SK-N-DZ (cell line): Measurements from ENCODE around the gene ACLY. TPM values are rescaled to one million over a fixed set of nuclear protein-coding genes. Genes with fewer than 3 reads are reported as not detected.
A peak's percentile ranks its signal among the peaks of the same experiment; 100 is the strongest.

Experiments
- DNase-seq: peaks from one replicate; pipeline ENCODE4 v3.0.0-alpha.2; 2015; ENCODE audit warnings: low spot score
- polyA plus RNA-seq, 2 experiments: library from polyadenylated mRNA; depleted of rRNA; stranded (reverse); fragments of >200 nt; gene quantifications; 2 replicates each; pipeline ENCODE4 v1.2.3, GENCODE V29; 2014

Gene ACLY
- polyA plus RNA-seq (2014; cell fraction: cytosol; rRNA removed), result 200 and 214 TPM in 2 replicates
- 125 and 184 TPM in 2 replicates for polyA plus RNA-seq (2014; cell fraction: nucleus; rRNA removed)

- DNase-seq, result peak; percentile 99
These were observed at the start of gene ACLY for GRCh38 chr17:41918314-41919164. TSS of gene ACLY (minus strand) at chr17:41918951. CDS start at chr17:41913873, 5,078 bp downstream.

GRCh38 chr17:41967921-41968578 lies 49.3 kb upstream of the ACLY start:
- DNase-seq, result no peak

DNA sequence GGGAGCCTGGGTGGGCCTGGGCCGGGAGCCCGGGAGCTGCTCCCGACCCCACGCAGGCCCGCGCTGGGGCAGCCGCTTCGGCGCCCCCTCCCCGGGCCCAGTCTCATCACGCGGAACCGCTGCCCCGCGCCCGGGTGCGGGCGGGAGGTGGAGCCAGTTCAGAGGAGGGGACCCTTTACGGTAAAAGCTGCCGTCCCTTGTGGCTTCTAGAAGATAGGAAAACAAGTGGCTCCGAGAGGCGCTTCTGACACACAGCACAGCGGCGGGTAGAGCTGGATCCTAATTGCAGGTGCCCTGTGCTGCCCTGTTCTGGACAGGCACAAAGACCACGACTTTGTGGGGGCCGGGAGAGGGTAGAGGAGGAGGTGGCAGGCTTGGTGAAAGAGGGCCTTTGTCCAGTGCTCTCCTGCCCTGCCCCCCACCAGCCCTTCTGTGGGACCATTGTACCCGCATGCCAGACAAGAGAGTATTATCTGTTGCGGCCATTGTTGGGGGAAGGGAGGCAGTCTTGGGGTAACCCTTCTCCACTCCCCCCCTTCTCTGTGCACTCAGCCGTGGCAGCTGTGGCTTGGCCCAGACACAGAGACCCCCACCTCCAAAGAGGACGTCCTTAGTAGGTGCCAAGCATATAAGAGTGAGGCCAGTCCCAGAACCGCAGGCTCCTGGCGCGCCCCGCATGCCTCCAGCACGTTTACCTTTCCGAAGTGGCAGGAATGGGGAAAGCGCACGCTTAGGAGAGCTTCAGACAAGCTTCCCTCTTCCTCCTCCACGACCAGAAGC lies 48.6 kb upstream of the ACLY start:
- DNase-seq, result no peak

GRCh38 chr17:41966463-41967140 lies 47.9 kb upstream of the ACLY start, which contains the start of gene CNP:
TSS of gene CNP (plus strand) at chr17:41966795. CDS start at chr17:41966885, 90 bp downstream.
- DNase-seq, result peak; percentile 87

DNA sequence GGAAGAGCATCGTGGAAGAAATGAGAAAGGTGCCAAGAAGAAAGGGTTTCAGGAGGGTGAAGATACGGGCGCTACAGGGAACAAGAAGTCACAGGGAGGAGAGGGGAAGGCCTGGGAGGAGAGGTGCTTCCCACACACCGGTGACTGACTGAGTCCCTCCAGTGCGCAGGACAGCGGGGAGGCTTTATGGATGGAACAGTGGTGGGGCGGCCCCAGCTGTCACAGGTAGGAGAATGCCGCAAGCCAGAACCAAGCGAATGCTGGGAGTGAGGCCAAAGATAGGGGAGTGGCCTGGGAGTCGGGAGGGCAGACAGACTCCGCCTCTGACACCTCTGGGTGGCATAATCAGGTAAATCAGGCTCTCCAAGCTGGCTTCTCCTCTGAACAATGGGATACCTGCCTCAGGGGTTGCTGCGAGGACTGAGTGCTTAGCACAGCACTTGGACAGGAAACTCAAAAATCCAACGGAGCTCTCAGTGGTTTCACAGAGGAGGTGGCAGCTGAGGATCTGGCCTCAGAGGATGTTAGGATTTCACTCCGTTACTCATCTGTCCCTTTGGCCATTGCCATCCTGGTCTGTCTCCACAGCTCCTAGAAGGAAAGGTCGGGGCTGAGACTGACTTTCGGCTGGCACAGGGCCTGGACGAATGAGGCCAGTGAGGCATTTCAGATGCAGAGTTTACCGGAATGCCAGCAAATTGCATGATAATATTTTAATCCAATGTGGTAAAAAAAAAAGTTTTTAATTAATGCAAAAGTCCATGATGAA lies 47.1 kb upstream of the ACLY start:
- peak; percentile 71 for DNase-seq

- peak; percentile 84 for DNase-seq
These were observed 44.1 kb upstream of the ACLY start for GRCh38 chr17:41962768-41963434.

- no peak for DNase-seq
These were observed 43.4 kb upstream of the ACLY start for GRCh38 chr17:41962111-41962510.

GRCh38 chr17:41959336-41960095 lies 40.8 kb upstream of the ACLY start:
- DNase-seq, result peak; percentile 84

GRCh38 chr17:41959030-41959335 lies 40.2 kb upstream of the ACLY start:
- DNase-seq, result no peak

- no peak for DNase-seq
These were observed 39.2 kb upstream of the ACLY start for GRCh38 chr17:41957869-41958439.

GRCh38 chr17:41957031-41957868 lies 38.5 kb upstream of the ACLY start:
- DNase-seq, result no peak

DNA sequence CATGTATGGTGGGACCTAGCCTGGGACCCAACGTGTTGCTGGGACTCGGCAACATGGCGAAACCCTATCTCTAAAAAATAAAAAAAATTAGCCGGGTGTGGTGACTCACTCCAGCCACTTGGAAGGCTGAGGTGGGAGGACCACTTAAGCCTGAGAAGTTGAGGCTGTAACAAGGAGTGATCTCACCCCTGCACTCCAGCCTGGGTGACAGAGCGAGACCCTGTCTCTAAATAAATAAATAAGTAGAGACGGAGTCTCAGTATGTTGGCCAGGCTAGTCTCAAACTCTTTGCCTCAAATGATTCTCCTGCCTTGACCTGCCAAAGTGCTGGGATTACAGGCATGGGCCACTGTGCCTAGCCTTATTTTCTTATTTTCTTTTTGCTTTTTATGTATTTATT lies 37.8 kb upstream of the ACLY start:
- DNase-seq, result no peak

- DNase-seq, result no peak
These were observed 30.2 kb upstream of the ACLY start for GRCh38 chr17:41948762-41949460.

DNA sequence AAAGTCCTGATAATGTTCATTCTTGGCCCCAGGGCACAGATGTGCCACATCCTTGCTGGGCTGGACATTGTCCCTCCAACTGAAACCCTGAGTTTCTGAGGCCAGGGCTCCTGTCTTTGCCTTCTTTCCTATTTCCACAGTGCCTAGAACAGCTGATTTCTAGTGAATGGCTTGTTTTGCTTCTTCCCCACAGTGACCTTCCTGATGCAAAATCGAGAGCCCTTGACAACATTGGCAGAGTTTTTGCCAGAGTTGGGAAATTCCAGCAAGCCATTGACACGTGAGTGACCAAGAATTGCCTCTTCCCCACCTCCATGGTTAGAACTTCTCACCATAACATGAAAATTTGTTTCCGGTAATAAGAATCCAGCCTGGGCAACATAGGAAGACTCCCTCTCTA lies 26.2 kb upstream of the ACLY start:
- no peak for DNase-seq

GRCh38 chr17:41943492-41943891 lies 24.7 kb upstream of the ACLY start:
- DNase-seq, result no peak

DNA sequence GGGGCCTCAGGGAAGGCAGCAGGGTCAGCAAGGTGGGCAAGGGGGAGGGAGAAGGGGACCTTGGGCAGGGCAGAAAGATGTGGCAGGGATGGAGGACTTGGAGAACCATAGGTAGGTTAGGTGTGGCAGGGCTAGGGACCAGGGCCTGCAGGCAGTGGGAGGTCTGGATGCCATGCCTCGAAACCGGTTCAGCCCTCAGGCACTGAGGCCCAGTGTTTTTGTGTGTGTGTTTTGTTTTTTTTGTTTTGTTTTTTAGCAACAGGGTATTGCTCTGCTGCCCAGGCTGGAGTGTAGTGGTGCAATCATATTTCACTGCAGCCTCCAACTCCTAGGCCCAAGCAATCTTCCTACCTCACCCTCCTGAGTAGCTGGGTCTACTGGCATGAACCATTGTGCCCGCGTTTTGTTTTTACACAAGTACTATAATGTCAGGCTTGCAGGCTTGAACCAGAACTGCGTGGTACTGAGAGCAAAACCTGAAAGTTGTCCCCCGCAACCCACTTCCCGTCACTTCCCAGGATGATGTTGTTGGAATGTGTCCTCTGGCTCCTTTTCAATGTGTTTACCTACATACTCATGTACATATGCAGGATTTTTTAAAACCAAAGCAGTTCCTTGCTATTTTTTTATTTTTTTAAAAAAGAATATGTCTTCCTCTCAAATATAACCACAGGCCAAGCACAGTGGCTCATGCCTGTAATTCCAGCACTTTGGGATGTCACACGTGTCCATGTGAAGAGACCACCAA lies 24.0 kb upstream of the ACLY start:
- no peak for DNase-seq

GRCh38 chr17:41941168-41941567 lies 22.4 kb upstream of the ACLY start:
- DNase-seq, result no peak
